WTC11 (cell line): ENCODE data around the gene RUNX1. TPM values are rescaled to one million over a fixed set of nuclear protein-coding genes. Genes with fewer than 3 reads are reported as not detected.

Experiments used
- ATAC-seq: fragments of 200-7000 bp; cut with Tn5 transposase; 2 replicates; pipeline ENCODE4 v1.10.0; 2021; ENCODE audit warnings: mild to moderate bottlenecking, moderate library complexity
- CTCF ChIA-PET: fragments of 300-600 bp; sonication (Branson Sonifier 250); formaldehyde crosslinking; loops from one replicate; lab custom pipeline; 2021; ENCODE audit warnings: antibody characterized with exemption; lab: Charles Lee
- POLR2A ChIA-PET: fragments of 350-600 bp; sonication (Branson Sonifier 250); formaldehyde crosslinking; loops from one replicate; lab custom pipeline; 2021; ENCODE audit warnings: antibody characterized with exemption; lab: Charles Lee
- DNase-seq: peaks from one replicate; pipeline ENCODE4 v3.0.0; 2021; ENCODE audit warnings: low spot score
- H3K27ac Mint-ChIP-seq: 2 replicates; pipeline ENCODE4 v1.8.0; 2021; ENCODE audit warnings: mixed read lengths
- H3K27me3 Mint-ChIP-seq: 2 replicates; pipeline ENCODE4 v1.8.0; 2021; ENCODE audit warnings: low read depth, mild to moderate bottlenecking, moderate library complexity, mixed read lengths
- H3K36me3 Mint-ChIP-seq: 2 replicates; pipeline ENCODE4 v1.8.0; 2021; ENCODE audit warnings: mixed read lengths
- H3K4me1 Mint-ChIP-seq: 2 replicates; pipeline ENCODE4 v1.8.0; 2022; ENCODE audit warnings: mixed read lengths
- H3K4me3 Mint-ChIP-seq: 2 replicates; pipeline ENCODE4 v1.8.0; 2021; ENCODE audit warnings: mild to moderate bottlenecking, moderate library complexity, mixed read lengths
- H3K9me3 Mint-ChIP-seq: 2 replicates; pipeline ENCODE4 v1.8.0; 2021; ENCODE audit warnings: mixed read lengths
- ATF1 ChIP-seq: sonication (generic); formaldehyde crosslinking; IDR thresholded peaks from 2 replicates; pipeline ENCODE4 v1.8.1; 2023; ENCODE audit warnings: mild to moderate bottlenecking, moderate library complexity, missing genetic modification reagents
- CBFB ChIP-seq: sonication (generic); formaldehyde crosslinking; IDR thresholded peaks from 2 replicates; pipeline ENCODE4 v1.8.1; 2022; ENCODE audit warnings: mild to moderate bottlenecking, low read depth, missing genetic modification reagents
- CREB1 ChIP-seq: sonication (generic); formaldehyde crosslinking; IDR thresholded peaks from 2 replicates; pipeline ENCODE4 v1.8.0; 2023; ENCODE audit warnings: mild to moderate bottlenecking, missing genetic modification reagents
- ELF4 ChIP-seq: sonication (generic); formaldehyde crosslinking; IDR thresholded peaks from 2 replicates; pipeline ENCODE4 v1.8.1; 2022; ENCODE audit warnings: low read depth, mild to moderate bottlenecking, moderate library complexity, missing genetic modification reagents
- GTF2I ChIP-seq: fragments of 250-450 bp; sonication (Bioruptor Pico); conservative IDR thresholded peaks from 2 replicates; pipeline ENCODE4 v1.4.0; 2021; ENCODE audit warnings: mild to moderate bottlenecking
- HMGA2 ChIP-seq: fragments of 250-450 bp; sonication (Bioruptor Pico); IDR thresholded peaks from 2 replicates; pipeline ENCODE4 v1.4.0; 2021; ENCODE audit warnings: mild to moderate bottlenecking, moderate library complexity
- MYBL2 ChIP-seq: sonication (generic); formaldehyde crosslinking; IDR thresholded peaks from 2 replicates; pipeline ENCODE4 v1.8.1; 2023; ENCODE audit warnings: mild to moderate bottlenecking, moderate library complexity, missing genetic modification reagents
- RORB ChIP-seq: fragments of 250-450 bp; sonication (Bioruptor Pico); IDR thresholded peaks from 2 replicates; pipeline ENCODE4 v1.9.0; 2021; ENCODE audit warnings: mild to moderate bottlenecking
- SMAD3 ChIP-seq: sonication (generic); formaldehyde crosslinking; IDR thresholded peaks from 2 replicates; pipeline ENCODE4 v1.8.0; 2022; ENCODE audit warnings: missing genetic modification reagents, mild to moderate bottlenecking, borderline replicate concordance
- TCF7 ChIP-seq: sonication (generic); formaldehyde crosslinking; IDR thresholded peaks from 2 replicates; pipeline ENCODE4 v1.8.0; 2022; ENCODE audit warnings: mild to moderate bottlenecking, low read depth, missing genetic modification reagents, moderate library complexity
- TEAD1 ChIP-seq: sonication (generic); formaldehyde crosslinking; IDR thresholded peaks from 2 replicates; pipeline ENCODE4 v1.8.0; 2022; ENCODE audit warnings: mild to moderate bottlenecking, missing genetic modification reagents
- TP53 ChIP-seq: sonication (generic); formaldehyde crosslinking; IDR thresholded peaks from 2 replicates; pipeline ENCODE4 v1.8.1; 2023; ENCODE audit warnings: mild to moderate bottlenecking, missing genetic modification reagents
- ZNF121 ChIP-seq: sonication (generic); formaldehyde crosslinking; IDR thresholded peaks from 2 replicates; pipeline ENCODE4 v1.8.0; 2023; ENCODE audit warnings: missing genetic modification reagents
- ZNF219 ChIP-seq: sonication (generic); formaldehyde crosslinking; IDR thresholded peaks from 2 replicates; pipeline ENCODE4 v1.8.0; 2023; ENCODE audit warnings: missing genetic modification reagents, mild to moderate bottlenecking, borderline replicate concordance
- ZNF317 ChIP-seq: sonication (generic); formaldehyde crosslinking; IDR thresholded peaks from 2 replicates; pipeline ENCODE4 v1.8.1; 2023; ENCODE audit warnings: low read depth, mild to moderate bottlenecking, moderate library complexity, missing genetic modification reagents, borderline replicate concordance
- ZNF416 ChIP-seq: fragments of 250-450 bp; sonication (Bioruptor Pico); IDR thresholded peaks from 2 replicates; pipeline ENCODE4 v1.9.0; 2021; ENCODE audit warnings: mild to moderate bottlenecking, inconsistent platforms
- total RNA-seq: library from RNA; stranded (reverse); gene quantifications from 3 replicates; pipeline ENCODE4 v1.2.3, GENCODE V29; 2021
- TF ChIP-seq, protein P1 (sequence below): sonication (generic); formaldehyde crosslinking; conservative IDR thresholded peaks from 2 replicates; pipeline ENCODE4 v1.8.1; 2022; ENCODE audit warnings: mild to moderate bottlenecking, missing genetic modification reagents
- TF ChIP-seq, protein P2 (sequence below): fragments of 250-450 bp; sonication (Bioruptor Pico); IDR thresholded peaks from 2 replicates; pipeline ENCODE4 v2.1.2; 2022; ENCODE audit warnings: mild to moderate bottlenecking, moderate library complexity
- TF ChIP-seq, protein P3 (sequence below): fragments of 250-450 bp; sonication (Bioruptor Pico); IDR thresholded peaks from 2 replicates; pipeline ENCODE4 v1.9.0; 2021; ENCODE audit warnings: mild to moderate bottlenecking
- TF ChIP-seq, protein P4 (sequence below): fragments of 250-450 bp; sonication (Bioruptor Pico); conservative IDR thresholded peaks from 2 replicates; pipeline ENCODE4 v1.9.0; 2021; ENCODE audit warnings: mild to moderate bottlenecking
- TF ChIP-seq, protein P5 (sequence below): sonication (generic); formaldehyde crosslinking; IDR thresholded peaks from 2 replicates; pipeline ENCODE4 v1.8.0; 2023; ENCODE audit warnings: missing genetic modification reagents, mild to moderate bottlenecking, borderline replicate concordance
- TF ChIP-seq, protein P6 (sequence below): sonication (generic); formaldehyde crosslinking; IDR thresholded peaks from 2 replicates; pipeline ENCODE4 v1.8.0; 2023; ENCODE audit warnings: missing genetic modification reagents

Gene RUNX1
- total RNA-seq, 1 experiment from 2014 or later: 2.2 TPM

DNA sequence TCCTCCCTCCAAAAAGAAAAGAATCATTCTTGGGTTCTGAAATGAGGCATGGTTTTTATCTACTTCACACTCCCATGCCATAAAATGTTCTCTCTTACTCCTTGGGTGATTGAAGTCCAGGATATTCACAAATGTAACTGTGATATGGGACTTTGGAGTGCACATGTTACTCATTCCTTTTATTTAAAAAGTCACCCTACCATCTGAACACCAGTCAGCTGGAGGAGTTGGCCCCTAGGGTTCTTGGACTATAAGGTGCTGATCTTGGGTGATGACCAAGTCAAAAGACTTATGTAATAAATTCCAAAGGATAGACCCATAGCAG is 251.9 kb downstream of the RUNX1 start:
- Mint-ChIP-seq H3K4me1 (peaks cover 22% of the 10 kb centered on the region), H3K27ac (no peak overlapping the region)

DNA sequence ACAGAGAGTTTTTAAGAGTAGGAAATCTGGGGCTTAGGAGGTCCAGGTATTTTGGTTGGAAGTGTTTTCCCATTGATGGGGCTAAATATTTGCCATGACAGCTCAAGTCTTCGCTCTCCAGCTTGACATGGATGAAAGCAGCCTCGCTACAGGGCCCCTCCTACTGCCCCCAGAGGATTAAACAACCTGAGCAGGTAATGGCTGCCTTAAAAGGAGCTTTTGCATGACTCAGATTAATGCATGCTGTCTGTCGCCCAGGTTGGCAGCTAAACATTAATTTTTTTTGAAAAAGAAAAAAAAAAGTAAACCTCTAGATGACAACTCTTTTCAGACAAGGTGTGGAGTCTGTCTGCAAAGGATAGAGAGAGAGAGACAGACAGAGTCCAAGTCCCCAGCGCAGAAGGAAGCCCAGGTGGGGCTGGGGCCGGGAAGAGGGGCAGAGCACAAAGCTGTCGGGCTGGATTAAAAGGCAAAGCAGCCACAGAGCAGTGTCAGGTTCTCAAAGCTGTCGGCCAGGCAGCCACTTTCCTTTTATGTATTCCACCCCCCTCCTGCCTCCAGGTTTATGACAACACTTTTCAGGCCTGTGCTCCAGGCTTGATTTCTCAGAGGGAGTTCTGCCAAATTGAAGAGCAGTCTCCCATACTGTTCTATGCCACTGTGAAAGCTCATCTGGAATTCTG is 252.4 kb downstream of the RUNX1 start:
- CTCF ChIA-PET: interaction anchor here (0.6 to 4.8 kb wide), 8 partner anchors 11 to 756 kb away, joined by 3 to 36 read pairs (median 4); no protein-coding TSS in a partner anchor
- TF ChIP-seq MYBL2 (CRISPR knock-in tag): no peak
- no peak for TF ChIP-seq TEAD1
- no peak for TF ChIP-seq ZNF121
- TF ChIP-seq, protein P1, sequence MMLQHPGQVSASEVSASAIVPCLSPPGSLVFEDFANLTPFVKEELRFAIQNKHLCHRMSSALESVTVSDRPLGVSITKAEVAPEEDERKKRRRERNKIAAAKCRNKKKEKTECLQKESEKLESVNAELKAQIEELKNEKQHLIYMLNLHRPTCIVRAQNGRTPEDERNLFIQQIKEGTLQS (CRISPR knock-in tag): no peak
- no peak for TF ChIP-seq ZNF219 (CRISPR knock-in tag)
- TF ChIP-seq, protein P2, sequence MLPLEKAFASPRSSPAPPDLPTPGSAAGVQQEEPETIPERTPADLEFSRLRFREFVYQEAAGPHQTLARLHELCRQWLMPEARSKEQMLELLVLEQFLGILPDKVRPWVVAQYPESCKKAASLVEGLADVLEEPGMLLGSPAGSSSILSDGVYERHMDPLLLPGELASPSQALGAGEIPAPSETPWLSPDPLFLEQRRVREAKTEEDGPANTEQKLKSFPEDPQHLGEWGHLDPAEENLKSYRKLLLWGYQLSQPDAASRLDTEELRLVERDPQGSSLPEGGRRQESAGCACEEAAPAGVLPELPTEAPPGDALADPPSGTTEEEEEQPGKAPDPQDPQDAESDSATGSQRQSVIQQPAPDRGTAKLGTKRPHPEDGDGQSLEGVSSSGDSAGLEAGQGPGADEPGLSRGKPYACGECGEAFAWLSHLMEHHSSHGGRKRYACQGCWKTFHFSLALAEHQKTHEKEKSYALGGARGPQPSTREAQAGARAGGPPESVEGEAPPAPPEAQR: no peak
- TF ChIP-seq, protein P3, sequence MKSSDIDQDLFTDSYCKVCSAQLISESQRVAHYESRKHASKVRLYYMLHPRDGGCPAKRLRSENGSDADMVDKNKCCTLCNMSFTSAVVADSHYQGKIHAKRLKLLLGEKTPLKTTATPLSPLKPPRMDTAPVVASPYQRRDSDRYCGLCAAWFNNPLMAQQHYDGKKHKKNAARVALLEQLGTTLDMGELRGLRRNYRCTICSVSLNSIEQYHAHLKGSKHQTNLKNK (CRISPR knock-in tag): no peak
- no peak for TF ChIP-seq CBFB
- no peak for TF ChIP-seq HMGA2
- TF ChIP-seq TCF7: no peak
- no peak for TF ChIP-seq ATF1 (CRISPR knock-in tag)
- TF ChIP-seq, protein P4, sequence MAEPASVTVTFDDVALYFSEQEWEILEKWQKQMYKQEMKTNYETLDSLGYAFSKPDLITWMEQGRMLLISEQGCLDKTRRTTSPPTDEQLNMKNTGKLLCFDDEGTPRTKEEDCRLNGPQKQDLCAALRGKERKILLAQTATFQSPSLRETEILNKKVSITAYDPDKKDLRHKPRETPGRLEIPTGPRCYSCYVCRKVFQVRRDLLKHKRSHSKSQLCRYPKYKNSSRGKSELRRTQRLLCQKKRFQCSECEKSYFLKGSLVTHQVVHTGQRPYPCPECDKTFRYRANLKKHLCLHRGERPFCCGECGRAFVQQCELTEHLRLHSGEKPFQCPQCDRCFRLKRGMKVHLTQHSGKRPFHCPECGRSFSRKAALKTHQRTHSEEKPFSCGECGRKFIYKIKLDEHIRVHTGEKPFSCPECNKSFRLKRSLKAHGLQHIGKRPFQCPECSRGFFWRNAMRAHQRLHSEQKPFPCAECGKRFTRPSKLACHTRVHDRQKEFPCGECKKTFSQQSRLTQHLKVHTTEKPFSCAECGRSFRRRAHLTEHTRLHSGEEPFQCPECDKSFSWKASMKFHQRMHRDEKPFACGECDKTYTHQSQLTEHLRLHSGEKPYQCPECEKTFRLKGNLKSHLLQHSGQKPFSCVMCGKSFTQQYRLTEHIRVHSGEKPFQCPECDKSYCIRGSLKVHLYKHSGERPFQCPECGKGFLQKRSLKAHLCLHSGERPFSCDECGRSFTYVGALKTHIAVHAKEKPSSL (CRISPR knock-in tag): no peak
- TF ChIP-seq, protein P5, sequence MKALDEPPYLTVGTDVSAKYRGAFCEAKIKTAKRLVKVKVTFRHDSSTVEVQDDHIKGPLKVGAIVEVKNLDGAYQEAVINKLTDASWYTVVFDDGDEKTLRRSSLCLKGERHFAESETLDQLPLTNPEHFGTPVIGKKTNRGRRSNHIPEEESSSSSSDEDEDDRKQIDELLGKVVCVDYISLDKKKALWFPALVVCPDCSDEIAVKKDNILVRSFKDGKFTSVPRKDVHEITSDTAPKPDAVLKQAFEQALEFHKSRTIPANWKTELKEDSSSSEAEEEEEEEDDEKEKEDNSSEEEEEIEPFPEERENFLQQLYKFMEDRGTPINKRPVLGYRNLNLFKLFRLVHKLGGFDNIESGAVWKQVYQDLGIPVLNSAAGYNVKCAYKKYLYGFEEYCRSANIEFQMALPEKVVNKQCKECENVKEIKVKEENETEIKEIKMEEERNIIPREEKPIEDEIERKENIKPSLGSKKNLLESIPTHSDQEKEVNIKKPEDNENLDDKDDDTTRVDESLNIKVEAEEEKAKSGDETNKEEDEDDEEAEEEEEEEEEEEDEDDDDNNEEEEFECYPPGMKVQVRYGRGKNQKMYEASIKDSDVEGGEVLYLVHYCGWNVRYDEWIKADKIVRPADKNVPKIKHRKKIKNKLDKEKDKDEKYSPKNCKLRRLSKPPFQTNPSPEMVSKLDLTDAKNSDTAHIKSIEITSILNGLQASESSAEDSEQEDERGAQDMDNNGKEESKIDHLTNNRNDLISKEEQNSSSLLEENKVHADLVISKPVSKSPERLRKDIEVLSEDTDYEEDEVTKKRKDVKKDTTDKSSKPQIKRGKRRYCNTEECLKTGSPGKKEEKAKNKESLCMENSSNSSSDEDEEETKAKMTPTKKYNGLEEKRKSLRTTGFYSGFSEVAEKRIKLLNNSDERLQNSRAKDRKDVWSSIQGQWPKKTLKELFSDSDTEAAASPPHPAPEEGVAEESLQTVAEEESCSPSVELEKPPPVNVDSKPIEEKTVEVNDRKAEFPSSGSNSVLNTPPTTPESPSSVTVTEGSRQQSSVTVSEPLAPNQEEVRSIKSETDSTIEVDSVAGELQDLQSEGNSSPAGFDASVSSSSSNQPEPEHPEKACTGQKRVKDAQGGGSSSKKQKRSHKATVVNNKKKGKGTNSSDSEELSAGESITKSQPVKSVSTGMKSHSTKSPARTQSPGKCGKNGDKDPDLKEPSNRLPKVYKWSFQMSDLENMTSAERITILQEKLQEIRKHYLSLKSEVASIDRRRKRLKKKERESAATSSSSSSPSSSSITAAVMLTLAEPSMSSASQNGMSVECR (CRISPR knock-in tag): no peak
- TF ChIP-seq ZNF416: no peak
- TF ChIP-seq SMAD3: no peak
- TF ChIP-seq ZNF317: no peak
- no peak for TF ChIP-seq TP53 (CRISPR knock-in tag)
- TF ChIP-seq, all 79 proteins: peak for 0
- peaks cover 17% of the 10 kb centered on the region for H3K4me1 Mint-ChIP-seq
- POLR2A ChIA-PET: interaction anchor here (0.7 kb wide), 1 partner anchor 51 kb away, joined by 3 read pairs; no protein-coding TSS in a partner anchor
- DNase-seq: no peak
- H3K9me3 Mint-ChIP-seq: no peaks in the 10 kb centered on the region
- no peaks in the 10 kb centered on the region; the same call in 1 of the 2 replicates for H3K27me3 Mint-ChIP-seq
- H3K27ac Mint-ChIP-seq: no peak overlapping the region
- H3K36me3 Mint-ChIP-seq: no peaks in the 10 kb centered on the region
- peak; percentile 70 for ATAC-seq
- H3K4me3 Mint-ChIP-seq: no peak overlapping the region

More for the DNA sequence above, 251.9 kb downstream of the RUNX1 start:
- Mint-ChIP-seq H3K9me3 (no peaks in the 10 kb centered on the region), H3K4me3 (no peak overlapping the region), H3K36me3 (no peaks in the 10 kb centered on the region), H3K27me3 (no peaks in the 10 kb centered on the region; the same call in 1 of the 2 replicates)
- TF ChIP-seq, protein P6, sequence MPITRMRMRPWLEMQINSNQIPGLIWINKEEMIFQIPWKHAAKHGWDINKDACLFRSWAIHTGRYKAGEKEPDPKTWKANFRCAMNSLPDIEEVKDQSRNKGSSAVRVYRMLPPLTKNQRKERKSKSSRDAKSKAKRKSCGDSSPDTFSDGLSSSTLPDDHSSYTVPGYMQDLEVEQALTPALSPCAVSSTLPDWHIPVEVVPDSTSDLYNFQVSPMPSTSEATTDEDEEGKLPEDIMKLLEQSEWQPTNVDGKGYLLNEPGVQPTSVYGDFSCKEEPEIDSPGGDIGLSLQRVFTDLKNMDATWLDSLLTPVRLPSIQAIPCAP (CRISPR knock-in tag): no peak
- TF ChIP-seq RORB (CRISPR knock-in tag) (no peak), CREB1 (CRISPR knock-in tag) (no peak), GTF2I (CRISPR knock-in tag) (no peak), ELF4 (CRISPR knock-in tag) (no peak)
- ATAC-seq: no peak
- ChIA-PET POLR2A (no interaction called here), CTCF (interaction anchor here (0.6 to 4.8 kb wide), 6 partner anchors 11 to 93 kb away, joined by 3 to 36 read pairs (median 5); no protein-coding TSS in a partner anchor)
- no peak for DNase-seq
